Occipital lobe (tissue), 2 donors: ENCODE measurements around the gene CBARP. TPM values are rescaled to one million over a fixed set of nuclear protein-coding genes. Genes with fewer than 3 reads are reported as not detected.
"Not testable (repeated sequence)": the region's sequence is repeated elsewhere in the genome, so short reads cannot be mapped to it uniquely, and the experiment has no call there.

Experiments used
- DNase-seq: peaks from one replicate; lab custom pipeline; 2025; lab: John Stamatoyannopoulos, UW
- total RNA-seq: library from RNA; depleted of rRNA; stranded (reverse); fragments of >200 nt; gene quantifications from one replicate; pipeline ENCODE4 v1.2.3, GENCODE V29; 2014

Gene CBARP
- total RNA-seq, 1 donor from 2014 or later = 6.6 TPM

DNA sequence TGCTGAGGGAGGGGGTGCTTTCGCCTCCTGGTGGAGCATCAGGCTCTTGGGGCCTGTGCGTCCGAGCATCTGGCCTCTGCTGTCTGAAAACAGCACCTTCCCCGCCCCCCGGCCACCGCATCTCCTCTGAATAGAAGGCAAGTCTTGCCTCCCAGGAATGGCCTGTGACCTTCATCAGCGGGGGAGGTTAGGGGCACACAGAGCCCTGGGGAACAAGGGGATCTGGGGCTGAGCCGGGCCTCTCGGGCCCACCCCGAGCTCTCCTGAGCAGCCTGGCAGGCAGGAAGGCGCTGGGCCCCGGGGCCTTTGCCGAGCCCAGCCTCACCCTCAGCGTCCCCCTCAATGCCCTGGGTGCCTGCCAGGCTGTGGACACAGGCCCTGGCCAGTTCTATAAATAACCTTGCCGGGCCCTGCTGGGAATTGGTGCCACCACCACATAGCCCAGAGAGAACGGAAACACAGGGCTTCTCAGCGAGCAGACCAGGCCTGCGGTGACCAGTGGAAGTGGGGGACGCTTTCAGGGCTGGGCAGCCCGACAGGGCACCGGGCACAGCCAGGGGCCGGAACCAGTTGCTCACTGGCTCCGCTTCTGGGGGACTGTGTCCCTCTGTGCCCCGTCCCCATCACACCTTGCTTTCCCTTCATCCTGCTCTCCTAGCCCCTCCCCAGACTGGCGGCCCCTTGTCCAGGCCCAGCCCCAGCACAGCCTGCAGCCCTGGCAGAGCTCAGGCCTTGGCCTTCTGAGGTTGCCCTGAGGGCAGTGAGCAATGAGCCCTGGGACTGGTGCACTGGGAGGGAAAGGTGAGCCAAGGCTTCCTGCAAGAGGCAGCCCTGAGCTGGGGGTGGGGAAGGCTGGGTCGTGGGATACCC lies 22.7 kb downstream of the CBARP start:
- no peak for DNase-seq

DNA sequence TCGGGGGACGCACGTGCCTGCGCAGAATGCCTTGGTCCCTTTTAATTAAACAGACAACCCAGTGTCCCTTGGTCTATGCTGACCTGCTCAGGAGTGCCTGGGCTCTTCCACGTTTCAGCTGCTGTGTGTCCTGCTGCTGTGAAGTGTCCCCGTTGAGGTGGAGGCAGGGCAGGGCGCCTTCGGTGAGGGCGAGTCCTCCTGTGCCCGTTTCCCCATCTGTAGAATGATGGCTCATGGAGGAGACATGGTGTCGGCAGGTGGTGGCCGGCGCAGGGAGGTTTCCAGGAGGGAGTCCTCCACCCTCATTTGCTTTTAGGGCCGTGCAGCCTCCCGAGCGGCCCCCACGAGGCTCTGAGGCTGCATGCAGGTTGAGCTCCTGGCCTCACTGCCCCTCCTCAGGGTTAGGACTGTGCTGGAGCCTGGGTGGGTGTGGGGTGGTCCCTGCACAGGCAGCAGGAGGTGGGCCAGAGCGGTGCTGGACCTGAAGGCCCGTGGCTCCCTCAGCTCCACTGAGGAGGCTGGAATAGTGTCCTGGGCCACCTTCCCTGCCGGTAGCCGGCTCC lies 23.4 kb downstream of the CBARP start:
- no peak for DNase-seq

DNA sequence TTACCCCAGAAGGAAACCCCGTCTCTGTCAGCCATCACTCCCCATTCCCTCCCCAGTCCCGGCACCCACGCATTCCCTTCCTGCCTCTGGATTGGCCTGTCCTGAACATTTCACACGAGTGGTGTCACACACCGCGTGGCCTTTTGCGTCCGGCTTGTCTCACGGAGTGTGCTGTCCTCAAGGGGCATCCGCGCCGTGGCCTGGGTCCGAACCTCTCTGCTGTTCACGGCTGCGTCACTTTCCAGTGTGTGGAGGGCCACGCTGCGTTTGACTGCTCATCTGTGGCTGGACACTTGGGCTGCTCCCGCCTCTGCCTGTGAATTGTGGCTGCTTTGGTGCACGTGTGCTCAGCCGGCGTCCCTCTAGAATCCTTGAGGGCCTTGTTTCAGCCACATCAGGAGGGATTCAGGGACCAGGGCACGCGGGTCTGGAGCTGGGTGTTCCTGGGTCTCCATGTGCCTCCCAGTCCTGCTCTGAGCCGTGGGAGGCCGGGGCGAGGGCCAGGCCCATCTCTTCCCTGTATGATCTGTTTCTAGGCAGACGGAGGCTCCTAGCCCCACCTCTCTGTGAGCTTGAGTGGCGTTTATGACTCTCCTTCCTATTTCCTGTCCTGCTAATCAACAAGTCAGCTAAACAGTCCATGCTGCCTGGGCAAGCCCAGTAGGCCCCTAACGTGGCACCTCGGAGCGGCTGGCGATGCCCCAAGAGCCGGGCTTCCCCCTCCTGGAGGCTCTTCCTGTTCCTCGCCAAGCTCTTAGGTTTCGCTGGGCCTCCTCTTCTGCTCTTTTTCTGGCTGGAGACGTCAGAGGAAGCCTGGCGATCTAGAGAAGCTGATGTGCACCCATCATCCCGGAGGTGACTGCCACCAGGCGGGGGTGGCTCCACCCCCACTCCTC lies 24.2 kb downstream of the CBARP start:
- DNase-seq = peak; percentile 61

DNA sequence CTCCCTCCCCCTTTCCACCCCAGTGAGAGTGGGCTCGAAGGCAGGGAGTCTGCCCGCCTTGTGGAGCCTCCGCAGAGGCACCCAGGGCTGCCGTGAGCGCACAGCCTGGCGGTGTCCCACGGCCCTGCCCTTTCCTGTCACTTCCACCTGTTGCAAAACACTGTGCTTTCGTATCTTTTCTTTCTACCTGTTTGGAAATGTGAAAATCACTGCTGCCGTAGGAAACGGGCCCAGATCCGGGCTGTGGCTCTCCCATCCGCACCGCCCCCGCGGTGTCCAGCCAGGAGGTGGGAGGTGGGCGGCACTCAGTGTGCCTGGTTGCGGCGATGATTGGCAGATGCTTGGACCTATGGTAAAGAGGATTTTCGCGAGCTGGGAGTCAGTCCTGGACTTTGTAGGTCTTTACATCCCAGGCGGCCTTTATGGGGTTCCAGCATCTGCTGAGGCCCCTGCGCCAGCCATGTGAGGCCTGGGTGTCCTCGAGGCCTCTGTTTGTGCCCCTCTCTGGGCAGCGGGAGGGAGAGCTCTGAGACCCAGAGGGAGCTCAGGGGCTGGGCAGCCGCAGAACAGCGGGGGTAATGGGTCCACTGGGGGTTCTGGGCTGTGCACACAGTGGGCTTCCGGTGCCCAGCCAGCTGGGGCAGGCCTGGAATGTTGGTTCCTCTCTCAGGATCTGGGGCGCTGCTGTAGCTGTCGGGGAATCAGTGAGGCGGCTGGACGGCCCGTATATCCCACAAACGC lies 26.1 kb downstream of the CBARP start:
- DNase-seq = no peak

DNA sequence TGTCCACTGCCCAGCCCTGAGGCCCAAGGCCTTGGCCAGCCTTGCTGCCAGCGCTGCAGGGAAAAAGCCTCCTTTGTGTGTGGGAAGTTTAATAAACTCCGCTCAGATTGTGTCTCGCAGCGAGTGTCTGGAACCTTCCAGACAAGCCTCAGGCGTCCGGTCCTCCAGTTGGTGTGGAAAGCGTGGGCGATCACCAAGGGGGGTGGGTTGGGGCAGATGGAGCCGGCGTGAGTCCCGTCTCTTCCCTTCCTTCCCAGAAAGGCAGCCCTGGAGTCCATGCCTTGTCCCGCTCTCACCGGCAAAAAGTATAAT lies 27.6 kb downstream of the CBARP start:
- no peak for DNase-seq

DNA sequence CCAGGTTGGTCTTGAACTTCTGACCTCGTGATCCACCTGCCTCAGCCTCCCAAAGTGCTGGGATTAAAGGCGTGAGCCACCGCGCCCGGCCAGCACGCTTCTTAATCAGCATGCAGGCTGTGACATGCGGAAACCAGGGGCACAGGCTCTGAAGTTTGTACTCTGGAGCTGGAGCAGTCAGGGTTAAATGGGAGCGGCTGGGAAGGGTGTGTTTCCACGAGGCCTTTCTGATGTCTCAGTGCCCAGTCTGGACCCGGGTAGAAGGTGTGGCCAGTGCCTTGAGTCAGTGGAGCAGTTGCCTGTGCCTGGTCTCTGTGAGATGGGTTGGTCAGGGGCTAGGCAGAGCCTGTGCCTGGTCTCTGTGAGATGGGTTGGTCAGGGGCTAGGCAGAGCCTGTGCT lies 29.0 kb downstream of the CBARP start:
- DNase-seq = not testable (repeated sequence)

DNA sequence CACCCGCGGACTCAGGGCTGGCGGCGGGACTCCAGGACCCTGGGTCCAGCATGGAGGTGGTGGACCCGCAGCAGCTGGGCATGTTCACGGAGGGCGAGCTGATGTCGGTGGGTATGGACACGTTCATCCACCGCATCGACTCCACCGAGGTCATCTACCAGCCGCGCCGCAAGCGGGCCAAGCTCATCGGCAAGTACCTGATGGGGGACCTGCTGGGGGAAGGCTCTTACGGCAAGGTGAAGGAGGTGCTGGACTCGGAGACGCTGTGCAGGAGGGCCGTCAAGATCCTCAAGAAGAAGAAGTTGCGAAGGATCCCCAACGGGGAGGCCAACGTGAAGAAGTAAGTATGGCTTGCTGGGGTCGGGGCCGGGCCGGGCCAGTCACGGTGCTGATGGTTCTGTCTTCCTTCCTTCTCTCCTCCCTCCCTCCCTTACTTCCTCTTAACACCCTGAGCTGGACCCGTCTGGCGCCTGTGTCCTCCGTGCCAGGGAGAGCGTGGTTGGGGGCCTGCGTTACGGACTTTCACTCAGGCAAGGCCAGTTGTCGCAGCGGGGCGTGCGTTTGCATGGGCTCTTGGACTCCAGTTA lies 30.8 kb downstream of the CBARP start:
- DNase-seq = no peak

DNA sequence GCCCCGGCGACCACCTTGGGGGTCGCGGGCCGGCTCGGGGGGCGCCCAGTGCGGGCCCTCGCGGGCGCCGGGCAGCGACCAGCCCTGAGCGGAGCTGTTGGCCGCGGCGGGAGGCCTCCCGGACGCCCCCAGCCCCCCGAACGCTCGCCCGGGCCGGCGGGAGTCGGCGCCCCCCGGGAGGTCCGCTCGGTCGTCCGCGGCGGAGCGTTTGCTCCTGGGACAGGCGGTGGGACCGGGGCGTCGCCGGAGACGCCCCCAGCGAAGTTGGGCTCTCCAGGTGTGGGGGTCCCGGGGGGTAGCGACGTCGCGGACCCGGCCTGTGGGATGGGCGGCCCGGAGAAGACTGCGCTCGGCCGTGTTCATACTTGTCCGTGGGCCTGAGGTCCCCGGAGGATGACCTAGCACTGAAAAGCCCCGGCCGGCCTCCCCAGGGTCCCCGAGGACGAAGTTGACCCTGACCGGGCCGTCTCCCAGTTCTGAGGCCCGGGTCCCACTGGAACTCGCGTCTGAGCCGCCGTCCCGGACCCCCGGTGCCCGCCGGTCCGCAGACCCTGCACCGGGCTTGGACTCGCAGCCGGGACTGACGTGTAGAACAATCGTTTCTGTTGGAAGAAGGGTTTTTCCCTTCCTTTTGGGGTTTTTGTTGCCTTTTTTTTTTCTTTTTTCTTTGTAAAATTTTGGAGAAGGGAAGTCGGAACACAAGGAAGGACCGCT lies 31.5 kb downstream of the CBARP start:
- DNase-seq = no peak

DNA sequence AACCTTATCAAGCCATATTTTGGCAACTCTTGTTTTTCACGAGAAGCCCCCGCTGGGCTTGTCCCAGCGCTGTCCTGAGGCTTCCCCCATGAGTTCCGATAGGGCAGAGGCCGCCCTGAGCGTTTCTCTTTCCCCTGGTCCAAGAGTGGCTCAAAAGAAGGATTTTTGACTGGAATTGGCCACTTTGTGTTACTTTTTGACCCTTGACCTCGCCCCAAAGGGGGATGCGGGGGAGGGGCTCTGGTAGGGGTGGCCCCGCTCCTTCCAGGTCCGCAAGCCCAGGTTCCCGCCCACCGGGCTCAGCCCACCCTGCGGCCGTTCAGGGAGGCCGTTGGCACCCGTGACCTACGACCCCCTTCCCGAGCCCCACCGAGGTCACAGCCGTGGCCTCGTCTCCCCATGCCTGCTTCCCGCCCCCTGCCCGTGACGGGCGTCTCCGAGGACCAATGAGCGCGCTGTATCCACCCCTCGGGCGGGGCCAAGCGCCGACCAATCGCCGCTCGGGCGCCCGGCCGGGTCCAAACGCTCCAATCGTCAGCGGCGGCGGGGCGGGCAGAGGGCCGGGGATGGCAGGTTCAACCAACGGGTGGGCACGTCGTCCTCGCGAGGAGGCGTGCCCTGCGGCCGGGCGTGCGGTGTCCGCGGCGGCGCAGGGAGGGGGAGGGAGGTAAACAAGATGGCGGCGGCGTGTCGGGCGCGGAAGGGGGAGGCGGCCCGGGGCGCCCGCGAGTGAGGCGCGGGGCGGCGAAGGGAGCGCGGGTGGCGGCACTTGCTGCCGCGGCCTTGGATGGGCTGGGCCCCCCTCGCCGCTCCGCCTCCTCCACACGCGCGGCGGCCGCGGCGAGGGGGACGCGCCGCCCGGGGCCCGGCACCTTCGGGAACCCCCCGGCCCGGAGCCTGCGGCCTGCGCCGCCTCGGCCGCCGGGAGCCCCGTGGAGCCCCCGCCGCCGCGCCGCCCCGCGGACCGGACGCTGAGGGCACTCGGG lies 32.4 kb downstream of the CBARP start, which contains the start of gene STK11:
TSS of gene STK11 (plus strand) at position 665 of the 986 bp plus-strand sequence. CDS start 1,136 bp downstream, outside the sequence.
- peak; percentile 98 for DNase-seq

DNA sequence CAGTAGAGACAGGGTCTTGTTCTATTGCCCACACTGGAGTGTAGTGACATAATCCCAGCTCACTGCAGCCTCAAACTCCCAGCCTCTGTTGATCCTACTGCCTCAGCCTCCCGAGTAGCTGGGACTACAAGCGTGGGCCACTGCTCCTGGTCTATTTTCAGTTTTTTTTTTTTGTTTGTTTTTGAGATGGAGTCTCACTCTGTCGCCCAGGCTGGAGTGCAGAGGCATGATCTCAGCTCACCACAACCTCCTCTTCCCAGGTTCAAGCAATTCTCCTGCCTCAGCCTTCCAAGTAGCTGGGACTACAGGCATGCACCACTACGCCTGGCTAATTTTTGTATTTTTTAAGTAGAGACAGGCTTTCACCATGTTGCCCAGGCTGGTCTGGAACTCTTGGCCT lies 37.2 kb downstream of the CBARP start:
- not testable (repeated sequence) for DNase-seq

DNA sequence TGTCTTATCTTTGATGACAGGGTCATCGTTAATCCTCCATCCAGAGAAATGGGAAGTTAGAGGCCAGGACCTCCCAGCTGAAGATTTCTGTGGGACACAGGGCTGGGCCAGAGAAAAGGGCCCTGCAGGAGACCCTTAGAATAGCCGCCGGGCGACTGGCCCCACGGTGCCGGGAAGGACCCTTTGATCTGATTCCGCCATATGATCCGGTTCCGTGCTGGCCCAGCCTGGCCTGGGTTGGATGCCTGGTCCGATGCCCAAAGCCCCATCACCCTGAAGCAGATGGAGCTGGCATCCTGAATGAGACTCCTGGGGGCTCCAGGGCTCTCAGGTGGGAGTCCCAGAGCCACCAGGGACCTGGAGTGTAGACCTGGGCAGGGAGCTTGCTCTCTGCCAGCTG lies 38.3 kb downstream of the CBARP start:
- DNase-seq = no peak

DNA sequence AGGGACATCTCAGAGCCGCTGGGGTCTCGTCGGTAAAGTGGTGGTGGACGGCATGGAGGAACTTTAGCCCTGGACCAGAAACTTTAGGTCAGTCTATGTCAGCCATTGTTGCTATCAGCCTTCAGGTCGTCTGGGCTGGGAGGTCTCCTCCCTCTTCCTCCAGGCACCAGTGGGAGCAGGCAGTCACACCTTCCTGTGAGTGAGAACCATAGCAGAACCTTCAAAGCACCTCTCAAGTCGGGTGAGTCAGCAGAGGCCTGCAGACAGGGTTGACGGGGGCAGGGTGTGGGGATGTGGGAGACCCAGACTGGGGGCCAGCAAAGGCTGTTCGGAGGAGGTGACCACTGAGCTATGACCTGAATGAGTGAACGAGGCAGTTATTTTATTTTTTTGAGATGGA lies 48.4 kb downstream of the CBARP start:
- no peak for DNase-seq

DNA sequence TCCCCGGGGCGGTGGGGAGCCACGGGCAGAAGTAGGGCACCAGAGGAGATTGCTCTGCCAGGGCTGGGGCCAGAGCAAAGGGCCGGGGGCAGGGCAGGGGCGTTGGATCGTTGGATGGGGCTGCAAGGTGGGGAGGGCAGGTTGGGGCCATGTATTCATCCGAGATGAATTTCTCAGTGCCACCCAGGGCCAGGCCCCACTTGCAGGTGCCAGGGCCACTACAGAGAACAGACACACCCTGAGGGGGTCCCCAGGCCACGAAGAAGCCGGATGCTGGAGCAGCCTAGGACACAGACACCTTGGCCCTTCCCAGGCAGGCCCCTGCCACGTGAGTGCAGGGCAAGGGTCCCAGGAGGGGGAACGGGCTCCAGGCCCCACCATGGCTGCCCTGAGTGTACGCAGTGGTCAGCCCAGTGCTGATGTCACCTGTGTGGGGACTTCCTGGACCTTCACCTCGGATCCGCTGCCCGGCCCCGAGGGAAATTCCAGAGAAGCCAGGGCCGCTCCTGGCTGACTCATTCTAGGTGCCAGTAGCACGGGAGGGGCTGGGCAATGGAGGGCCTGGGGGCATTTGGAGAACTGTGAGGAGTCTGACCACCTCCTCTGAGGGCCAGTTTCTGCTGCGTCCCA lies 54.1 kb downstream of the CBARP start:
- no peak for DNase-seq

DNA sequence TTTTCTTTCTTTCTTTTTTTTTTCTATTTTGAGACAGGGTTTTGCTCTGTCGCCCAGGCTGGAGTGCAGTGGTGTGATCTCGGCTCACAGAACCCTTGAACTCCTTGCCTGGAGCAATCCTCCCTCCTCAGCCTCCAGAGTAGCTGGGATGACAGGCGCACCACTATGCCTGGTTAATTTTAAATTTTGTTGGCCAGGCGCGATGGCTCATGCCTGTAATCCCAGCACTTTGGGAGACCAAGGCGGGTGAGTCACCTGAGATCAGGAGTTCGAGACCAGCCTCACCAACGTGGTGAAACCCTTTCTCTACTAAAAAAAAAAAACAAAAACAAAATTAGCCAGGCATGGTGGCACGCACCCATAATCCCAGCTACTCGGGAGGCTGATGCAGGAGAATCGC lies 55.1 kb downstream of the CBARP start:
- no peak for DNase-seq

DNA sequence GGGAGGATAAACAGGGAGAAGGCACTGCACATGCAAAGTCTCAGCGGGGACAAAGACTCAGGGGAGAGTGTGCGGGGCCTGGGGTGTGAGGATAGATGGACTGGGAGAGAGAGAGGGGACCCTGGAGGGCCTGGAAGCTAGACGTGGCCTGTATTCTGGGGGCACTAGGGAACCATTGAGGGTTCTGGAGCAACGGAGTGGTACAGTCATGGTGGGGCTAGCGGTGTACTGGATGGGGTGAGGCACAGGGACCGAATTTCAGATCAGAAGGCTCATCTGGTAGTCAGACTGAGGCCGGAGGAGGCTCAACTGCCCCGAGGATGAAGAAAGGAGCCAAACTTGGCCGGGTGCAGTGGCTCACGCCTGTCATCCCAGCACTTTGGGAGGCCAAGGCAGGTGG lies 55.7 kb downstream of the CBARP start:
- no peak for DNase-seq

DNA sequence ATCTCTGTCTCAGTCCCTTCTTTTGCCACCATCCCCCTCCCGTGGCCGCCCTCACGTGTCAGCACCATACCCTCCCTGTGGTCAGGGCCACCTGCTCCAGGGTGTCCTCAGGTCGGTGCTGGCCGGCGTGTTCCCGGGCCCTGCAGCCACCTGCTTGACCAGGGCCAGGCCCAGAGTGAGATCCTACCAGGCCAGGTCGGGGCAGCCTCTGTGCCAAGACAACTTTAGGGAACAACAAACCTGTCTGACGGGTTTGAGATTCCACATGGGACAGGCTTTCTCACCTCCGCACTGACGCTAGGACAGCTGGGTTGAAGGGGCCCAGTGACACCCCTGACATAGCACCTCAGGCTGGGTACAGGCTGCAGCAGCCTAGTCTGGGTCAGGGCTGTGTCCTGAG lies 56.2 kb downstream of the CBARP start:
- no peak for DNase-seq
